ENCODE results near the gene KRTAP10-12.

The KRTAP10-12 gene

DNA sequence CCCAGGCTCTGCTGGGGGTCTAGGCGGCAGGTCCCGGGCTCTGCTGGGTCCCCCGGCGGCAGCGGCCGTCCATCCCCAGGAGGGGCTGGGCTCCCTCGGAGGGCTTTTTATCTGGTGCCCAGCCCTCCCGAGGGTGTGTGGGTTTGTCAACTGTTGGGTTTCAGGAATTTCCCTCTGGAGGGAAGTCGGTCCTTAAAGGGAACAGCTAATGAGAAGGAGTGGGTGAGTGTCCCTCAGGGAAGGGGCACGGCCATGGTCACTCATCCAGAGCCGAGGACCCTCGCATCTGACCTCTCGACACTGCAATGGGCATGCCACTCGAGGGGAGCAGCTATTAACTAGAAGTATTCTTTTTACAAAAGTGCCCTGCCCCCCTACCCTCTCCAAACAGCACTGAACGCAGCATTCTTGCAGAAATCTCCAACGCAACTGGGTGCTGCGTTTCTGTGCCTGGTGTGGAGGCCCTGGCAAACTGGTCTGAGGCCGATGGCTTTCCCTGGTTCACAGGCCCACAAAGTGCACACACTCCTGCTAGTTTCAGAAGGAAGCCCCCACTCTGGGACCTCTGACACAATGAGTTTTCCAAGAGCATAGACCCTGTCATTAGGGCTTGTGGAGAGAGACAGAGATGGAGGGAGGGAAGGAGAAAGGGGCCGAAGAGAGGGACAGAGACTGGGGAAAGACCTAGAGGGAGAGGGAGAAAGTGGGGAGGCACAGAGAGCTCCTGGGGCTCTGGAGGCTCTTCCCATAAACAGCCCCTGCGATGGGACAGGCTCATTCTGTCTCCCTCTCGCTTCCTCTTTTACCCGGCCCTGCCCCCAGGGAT is 15.4 kb downstream of the KRTAP10-12 start:
- DNase-seq (ENCODE audit: low spot score) = no peak

DNA sequence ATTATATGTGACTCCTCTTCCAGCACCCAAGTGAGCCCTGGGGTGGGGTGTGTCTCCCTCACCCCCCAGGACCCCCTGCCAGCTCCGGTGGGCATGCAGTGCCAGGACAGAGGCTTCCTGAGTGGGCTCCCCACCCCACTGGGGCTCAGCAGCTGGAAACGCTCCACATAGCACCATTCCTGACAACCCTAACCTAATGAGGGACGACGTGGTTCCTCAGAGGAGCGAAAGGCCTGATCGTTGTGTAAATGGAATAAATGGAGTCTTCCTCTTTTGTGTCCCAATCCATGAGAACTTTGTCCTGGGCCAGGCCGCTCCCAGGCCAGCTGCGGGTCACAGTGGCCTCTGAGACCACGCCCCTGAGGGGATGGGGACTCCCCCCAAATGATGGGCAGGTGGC is 16.2 kb downstream of the KRTAP10-12 start:
- DNase-seq (ENCODE audit: low spot score) = no peak

DNA sequence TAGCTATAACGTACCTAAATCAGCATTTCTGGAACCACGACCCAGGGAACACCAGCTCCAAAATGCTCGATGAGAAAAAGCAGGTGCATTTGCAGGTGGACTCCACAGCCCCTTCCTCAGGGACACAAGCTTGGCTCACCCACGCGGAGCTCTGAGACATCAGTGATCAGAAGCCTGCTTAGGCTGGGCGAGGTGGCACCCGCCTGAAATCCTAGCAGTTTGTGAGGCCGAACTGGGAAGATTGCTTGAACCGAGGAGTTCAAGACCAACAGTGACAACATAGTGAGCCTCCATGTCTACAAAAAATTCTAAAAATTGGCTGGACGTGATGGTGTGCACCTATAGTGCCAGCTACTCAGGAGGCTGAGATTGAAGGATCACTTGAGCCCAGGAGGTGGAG is 16.9 kb downstream of the KRTAP10-12 start:
- DNase-seq (ENCODE audit: low spot score) = no peak

DNA sequence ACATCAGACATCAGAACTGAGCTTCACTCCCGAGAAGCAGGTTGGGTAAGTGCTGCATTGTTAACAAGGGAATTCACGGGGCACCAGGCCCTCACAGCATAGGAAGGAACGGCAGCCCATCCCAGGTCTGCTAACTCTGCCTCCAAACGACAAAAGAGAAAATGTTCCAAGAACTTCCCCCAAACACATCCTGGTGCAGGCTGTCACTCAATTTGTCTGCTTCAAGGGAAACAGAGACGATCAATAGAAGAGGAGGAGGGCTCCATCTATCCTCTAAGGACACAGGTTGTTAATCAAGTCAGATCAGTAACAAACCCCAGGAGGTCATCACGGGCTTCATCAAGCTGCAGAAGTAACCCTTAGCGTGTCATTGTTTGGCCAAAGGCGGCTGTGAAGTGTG is 17.9 kb downstream of the KRTAP10-12 start:
- DNase-seq (ENCODE audit: low spot score) = no peak

DNA sequence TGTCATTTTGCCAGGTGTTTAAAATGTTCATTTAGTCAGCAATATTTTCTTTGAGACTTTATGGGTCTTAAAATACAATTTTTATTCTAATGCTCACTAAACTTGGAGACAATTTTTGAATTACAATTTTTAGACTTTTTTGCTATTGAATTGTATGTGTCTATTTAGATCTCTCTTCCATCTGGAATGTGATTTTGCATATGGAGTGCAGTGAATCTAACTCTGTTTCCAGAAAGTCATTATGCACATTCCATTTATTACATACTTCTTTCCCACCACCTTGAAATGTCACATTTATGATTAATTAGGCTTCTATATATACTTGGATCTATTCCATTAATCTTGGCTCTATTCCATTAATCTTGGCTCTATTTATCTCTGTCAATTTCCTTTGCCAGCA is 20.0 kb downstream of the KRTAP10-12 start:
- DNase-seq (ENCODE audit: low spot score) = no peak

DNA sequence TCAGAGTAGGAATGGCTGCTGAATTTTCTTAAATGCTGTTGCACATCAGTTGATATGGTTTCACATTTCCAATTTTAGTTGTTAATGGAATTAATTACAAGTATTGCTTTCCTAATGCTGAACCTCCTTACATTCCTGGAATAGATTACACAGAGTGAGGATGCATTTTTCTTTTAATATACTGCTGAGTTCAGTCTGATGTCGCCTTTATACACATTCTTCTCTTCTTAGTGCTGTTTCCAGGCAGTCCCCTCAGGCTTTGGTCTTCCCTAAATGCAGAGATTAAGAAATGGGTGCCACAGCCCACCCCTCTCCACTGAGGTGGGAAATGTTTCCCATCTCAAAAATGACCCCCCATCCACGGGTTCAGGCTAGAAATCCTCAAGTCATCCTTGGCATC is 21.1 kb downstream of the KRTAP10-12 start:
- no peak for DNase-seq (ENCODE audit: low spot score)

DNA sequence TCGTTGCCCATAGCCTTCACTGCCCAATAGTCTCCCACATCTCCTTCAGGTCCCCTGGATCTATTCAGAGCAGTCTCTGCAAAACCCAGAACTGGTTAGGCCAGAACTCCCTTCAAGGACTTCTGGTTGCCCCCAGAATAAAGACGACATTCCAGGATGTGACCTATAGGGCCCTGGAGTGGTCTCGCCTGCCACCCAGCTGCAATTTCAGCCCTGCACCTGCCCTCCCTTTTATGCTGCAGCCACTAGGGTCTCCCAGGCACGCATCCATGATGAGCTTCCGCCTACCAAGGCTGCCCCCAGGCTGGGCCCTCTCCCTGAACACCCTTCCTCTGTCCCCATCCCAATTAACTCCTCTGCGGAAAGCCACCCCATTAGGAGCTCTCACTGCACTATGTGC is 21.6 kb downstream of the KRTAP10-12 start:
- no peak for DNase-seq (ENCODE audit: low spot score)

DNA sequence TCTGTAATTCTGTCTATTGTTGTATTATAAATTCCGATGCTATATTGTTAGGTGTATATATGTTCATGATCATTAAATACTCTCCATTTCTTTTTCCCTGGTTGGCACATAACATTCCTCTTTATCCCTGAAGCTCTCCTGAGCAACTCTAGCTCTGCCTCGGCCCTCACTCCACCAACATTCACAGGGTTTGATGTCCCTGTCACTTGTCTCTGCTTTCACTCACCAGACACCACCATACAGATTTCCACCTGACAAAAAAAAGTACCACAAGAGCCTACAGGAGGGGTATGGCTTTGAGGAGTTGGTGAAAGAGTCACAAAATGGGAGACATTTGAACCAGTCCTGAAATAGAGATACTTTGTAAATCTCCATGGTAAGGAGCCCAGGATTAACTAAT is 23.2 kb downstream of the KRTAP10-12 start:
- no peak for DNase-seq (ENCODE audit: low spot score)

DNA sequence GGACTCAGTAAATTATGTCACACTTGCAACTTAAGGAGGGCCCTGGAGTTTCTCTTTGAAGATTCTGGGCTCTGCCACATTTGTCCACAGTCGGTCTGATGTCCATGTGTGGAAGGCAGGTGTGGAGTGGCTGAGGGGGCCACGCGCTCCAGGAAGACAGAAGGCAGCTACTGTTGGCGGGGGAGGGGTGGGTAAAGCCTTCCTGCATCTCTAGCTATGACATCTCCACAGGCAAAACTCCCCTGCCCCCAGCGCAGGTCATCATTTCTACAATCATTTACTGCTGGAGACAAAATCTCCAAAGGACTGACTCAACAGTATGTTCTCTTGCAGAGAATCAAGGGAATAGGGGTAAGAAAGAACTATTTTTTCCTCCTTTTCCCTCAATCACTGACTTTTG is 25.8 kb downstream of the KRTAP10-12 start:
- no peak for DNase-seq (ENCODE audit: low spot score)

DNA sequence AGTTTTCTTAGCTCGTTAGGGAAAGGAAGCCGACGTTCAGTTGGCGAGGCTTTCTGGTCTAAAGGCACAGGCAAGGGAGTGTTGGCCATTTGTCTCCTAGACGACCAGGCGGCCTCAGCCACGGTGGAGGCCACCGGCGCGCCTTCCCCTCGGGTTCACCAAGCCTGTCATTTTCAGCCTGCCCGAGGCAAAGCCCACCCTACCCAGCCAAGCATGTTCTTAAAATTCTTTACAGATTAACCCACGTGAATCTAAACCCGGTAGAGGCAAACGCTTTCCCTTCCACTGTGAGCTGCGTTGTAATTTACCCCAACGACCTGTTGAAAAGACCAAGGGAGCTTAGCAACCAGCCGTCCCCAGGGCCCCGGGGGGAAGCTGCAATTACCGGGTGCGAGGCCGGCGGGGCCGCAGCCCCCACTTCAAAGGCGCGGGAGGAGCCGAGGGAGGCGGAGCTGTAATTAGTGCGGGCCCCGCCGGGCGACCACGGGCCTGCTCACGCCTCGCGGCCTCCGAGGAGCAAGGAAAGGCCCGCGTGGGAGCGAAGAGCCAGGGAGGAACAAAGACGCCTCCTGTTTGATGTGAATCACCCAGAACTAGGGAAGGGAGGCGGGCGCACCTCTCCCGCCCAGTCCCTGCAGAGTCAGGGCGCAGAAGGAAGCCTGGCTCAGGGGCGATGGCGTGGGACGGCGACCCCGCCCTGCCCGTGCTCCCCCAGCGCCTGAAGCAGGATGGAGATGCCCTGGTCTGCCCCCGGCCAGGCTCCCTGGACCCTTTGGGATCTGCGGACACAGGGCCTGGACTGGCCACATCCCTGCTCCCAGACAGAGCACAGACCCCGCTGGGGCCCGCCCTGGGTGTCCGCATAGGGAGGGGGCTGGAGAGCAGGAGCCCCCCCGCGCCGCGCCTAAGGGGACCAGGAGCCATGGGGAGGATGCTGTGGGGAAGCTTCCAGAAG is 26.5 kb downstream of the KRTAP10-12 start:
- no peak for DNase-seq (ENCODE audit: low spot score)

DNA sequence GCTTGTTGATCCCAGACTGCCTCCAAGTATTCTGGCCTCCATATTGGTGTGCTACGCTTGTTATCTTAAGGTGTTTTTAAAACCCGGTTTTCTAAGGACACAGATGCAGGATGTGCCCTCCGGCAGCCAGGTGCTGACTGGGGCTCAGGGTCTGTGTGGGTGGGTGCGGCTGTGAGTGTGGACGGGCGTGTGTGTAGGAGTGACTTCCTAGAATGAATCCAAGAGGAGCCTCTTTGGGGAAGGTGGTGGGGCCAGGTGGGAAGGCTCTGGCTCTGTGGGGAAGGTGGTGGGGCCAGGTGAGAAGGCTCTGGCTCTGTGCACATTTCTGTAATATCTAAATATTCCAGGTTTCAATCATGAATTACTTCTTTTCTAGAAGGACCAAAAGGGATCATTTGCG is 27.2 kb downstream of the KRTAP10-12 start:
- DNase-seq (ENCODE audit: low spot score) = no peak

DNA sequence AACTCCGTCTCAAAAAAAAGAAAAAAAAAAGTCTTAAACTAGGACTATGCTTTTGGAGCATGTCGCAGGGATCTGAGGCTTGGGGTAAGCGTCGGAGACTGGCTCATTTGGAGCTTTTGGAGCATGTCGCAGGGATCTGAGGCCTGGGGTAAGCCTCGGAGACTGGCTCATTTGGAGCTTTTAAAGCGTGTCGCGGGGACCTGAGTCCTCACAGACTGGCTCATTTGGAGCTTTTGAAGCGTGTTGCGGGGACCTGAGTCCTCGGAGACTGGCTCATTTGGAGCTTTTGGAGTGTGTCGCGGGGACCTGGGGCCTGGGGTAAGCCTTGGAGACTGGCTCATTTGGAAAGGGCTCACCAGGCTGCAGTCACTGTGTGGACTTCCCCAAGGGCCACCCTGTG is 28.0 kb downstream of the KRTAP10-12 start:
- no peak for DNase-seq (ENCODE audit: low spot score)

DNA sequence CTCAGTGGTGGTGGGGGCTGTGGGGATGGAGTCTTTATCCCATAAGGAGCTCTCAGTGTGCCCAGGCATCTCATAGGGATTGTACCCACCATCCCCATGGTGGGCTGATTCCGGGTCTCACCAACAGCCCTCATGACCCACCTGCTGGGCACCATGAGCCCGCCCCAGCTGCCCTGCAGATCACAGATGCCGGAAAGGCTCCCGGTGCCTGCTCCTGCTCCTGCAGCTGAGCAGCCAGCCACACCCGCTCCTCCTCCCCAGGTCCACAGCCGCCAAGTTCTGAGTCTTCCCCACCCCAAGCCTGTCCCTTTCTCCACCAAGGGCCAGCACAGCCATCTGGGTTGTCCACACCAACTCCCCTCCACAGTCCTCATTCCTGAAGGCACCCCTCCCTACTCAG is 29.9 kb downstream of the KRTAP10-12 start:
- no peak for DNase-seq (ENCODE audit: low spot score)

DNA sequence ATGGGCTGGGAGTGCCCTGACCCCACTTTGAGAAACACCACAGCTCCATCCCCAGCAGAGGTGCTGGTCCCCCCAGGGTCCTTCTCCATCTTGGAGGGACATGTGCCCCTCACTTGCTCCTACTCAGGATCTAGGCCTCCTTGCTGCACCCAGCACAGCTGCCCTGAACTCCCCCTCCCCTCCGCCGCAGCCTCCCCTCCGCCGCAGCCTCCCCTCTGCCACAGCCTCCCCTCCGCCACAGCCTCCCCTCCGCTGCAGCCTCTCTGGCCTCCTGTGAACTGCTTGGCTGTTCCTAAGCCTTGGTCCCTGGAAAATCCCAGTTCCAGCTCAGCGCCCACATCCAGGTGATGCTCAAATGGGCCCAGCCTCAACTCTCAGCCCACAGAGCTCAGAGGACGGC is 30.3 kb downstream of the KRTAP10-12 start:
- no peak for DNase-seq (ENCODE audit: low spot score)

DNA sequence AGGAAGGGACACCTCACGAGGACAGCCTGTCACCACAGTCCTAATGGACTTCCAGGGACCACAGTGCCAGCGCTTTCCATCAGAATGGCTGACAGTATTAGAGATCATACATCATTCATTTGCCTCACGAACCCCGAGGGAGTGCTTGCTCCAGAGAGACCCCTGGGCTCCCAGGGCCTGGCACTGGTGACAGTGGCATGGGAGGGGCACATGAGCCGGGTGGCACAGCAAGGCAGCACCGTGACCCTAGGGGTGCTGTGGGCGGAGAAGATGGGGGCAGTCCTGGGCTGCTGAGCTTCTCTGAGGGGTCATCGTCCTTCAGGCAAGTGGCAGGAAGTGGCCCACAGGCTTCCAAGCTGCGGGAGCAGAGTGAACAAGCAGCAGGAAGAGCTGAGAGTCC is 30.8 kb downstream of the KRTAP10-12 start:
- DNase-seq (ENCODE audit: low spot score) = no peak

DNA sequence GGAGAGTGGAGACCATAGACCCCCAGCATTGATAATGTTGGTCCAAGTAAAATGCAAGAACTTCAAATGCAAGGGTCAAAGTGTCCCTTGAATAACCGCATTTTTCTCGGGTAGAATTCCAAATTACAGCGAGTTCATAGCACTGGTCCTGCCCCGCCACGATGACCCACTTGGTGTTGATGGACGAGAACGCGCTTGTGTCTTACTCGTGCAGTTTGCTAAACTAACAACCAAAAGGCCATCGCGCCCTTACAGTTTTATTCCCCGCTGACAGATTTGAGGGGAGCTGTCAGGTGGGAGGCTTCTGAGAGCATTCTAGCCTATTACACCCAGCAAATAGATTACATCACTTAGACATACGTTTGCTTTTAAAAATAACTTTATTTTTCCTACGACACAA is 31.7 kb downstream of the KRTAP10-12 start:
- no peak for DNase-seq (ENCODE audit: low spot score)

DNA sequence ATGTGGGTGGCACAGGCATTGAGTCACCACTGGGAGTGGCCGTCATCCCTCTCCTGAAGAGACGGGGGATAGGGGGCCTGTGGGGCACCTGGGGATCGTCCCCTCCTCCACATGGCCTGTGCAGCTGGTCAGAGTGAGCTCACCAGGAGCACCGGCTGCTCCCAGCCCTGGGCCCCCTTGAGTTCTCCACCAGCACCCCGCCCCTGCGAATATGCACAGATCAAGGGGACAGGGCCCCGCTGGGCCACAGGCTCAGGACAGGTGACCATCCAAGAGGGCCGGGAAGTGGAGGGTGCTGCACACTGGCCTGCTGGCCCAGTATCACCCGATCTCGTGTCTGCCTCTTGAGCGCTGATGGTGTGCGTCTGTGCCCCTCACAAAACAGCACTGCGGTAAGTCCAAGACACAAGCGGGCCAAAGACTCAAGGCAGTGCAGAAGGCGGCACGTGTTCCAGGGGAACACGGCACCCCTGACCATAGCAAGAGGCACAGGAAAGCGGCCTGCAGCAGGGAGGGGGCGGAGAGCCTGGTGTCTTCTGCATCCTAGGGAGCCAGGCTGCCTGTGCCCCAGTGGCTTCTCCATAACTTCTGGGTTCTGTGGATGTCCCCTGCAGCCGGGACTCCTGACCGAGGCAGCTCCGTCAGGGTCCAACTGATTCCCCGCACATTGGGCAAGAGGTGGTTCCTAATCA is 32.5 kb downstream of the KRTAP10-12 start:
- DNase-seq (ENCODE audit: low spot score) = no peak

DNA sequence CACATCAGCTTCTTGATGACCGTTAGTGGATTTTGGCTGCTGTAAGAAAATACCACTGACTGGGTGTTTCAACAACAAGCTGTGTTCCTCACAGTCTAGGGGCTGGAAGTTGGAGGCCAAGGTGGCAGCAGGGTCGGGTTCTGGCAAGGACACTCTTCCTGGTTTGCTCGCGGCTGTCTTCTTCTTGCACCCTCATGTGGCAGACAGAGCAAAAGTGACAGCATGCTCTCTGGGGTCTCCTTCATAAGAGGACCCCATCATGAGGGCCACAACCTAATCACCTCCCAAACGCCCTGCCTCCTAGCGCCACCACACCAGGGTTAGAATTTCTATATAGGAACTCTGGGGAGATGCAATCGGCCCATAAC is 33.0 kb downstream of the KRTAP10-12 start:
- no peak for DNase-seq (ENCODE audit: low spot score)

DNA sequence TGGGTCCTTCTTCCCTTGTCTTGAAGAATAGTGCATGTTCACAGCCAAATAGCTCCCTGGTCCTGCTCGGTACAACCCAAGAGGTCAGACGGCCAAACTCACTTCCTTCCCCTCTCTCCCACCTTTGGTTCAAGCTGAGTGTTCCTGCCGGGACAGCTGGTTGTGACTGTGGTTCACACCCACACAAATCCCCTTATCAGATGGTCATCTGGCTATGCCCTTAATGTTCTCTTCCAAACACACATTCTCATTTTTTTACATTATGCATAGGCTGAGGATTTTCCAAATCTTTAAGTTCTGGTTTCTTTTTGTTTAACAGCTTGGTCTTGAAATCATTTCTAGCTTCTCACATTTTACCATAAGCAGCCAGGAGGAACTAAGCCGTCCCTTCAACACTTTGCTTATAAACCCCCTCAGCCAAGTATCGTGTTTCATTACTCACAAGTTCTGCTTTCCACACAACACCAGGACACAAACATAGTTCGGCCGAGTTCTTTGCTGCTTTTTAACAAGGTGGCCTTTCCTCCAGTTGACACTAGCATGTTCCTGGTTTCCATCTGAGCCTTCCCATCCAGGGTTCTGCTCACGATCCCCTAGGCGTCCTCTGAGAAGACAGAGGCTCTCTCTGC is 34.1 kb downstream of the KRTAP10-12 start:
- no peak for DNase-seq (ENCODE audit: low spot score)

DNA sequence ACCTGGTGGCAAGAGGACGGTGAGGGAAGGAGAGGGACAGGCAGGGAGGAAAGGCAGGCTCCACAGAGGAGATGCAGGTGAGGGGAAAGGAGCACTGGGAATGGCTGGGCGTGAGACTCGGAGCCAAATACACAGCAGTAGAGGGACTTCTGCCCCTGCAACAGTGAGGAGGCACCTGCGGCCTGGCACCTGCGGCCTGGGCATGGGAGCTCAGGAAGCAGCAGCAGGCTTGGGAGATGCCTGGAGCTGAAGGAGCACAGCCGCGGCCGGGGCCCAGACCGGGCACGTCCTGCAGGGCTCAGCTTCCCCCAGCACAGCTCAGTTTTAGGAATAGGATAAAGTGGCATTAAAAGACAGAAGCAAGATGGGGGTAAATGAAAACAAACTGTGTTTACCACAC is 35.3 kb downstream of the KRTAP10-12 start:
- DNase-seq (ENCODE audit: low spot score) = no peak

DNA sequence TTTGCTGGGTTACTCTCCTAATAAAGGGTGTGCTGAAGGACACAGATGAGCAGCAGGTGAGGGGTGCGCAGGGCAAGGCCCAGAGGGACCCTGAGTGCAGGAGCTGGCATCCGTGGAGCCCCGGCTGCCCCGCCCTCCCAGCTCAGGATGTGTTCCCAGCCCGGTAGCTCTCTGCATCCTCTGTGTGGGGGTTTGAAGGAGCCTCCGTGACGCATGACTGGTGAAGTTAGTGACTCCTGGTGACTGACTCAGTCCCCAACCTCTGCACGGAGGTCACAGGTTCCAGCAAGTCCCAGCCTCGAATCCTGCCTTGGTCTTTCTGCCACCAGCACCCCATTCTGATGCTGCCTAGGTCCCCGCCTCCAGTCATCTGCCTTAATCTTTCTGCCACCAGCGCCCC is 36.0 kb downstream of the KRTAP10-12 start:
- no peak for DNase-seq (ENCODE audit: low spot score)

DNA sequence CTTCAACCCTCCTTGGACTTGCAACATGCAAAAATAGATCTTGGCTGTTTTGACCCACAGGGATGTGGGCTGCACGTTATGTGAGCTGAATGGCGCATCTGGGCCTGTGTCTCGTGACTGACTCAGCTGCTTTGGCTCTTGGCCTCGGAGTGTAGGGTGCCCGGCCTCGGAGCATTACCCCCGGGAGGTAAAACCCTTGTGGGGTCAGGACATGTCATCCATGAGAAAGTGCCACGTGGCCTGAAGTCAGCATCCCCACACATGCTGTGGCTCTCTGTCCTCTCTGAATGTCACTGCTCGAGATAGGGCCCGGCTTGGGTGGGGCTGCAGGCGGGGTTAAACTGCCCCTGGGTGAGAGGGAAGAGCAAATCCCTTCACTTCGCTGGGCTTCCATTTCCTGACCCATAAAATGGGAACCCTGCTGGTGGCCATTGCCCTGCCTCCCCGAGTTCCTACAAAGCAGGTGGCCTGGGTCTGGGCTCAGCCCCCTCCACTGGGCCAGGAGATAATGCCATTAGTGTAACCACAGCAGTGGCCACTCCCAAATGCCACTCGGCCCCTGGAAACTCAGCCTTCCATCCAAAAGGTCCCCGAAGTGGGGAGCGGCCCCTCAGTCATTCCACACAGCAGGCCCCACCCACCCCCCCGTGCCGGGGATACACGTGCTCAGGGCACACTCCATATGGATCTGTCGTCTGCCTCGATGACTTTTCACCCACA is 37.2 kb downstream of the KRTAP10-12 start:
- DNase-seq (ENCODE audit: low spot score) = no peak
